Activated T-cell treated with anti-CD3 and anti-CD28 coated beads, Interleukin-2, amount 50 U/mL, for 48 hours (primary cell): ENCODE results near the gene TNFRSF4.

Experiments
- DNase-seq, 2 experiments: peaks; one replicate each; pipeline ENCODE4 v3.0.0-alpha.2; 2020

The TNFRSF4 gene

GRCh38 chr1:1245178-1245816 lies 31.3 kb upstream of the TNFRSF4 start:
- no peak for DNase-seq

- no peak for DNase-seq
Measured at GRCh38 chr1:1244192-1244811, 30.3 kb upstream of the TNFRSF4 start.

GRCh38 chr1:1243807-1244191 lies 29.8 kb upstream of the TNFRSF4 start:
- no peak for DNase-seq

GRCh38 chr1:1243266-1243660 lies 29.3 kb upstream of the TNFRSF4 start:
- no peak for DNase-seq

GRCh38 chr1:1242461-1243265 lies 28.7 kb upstream of the TNFRSF4 start:
- no peak for DNase-seq

- no peak for DNase-seq
Measured at GRCh38 chr1:1241588-1242219, 27.8 kb upstream of the TNFRSF4 start.

GRCh38 chr1:1240822-1241587 lies 27.1 kb upstream of the TNFRSF4 start:
- DNase-seq: no peak

GRCh38 chr1:1240348-1240732 lies 26.4 kb upstream of the TNFRSF4 start:
- no peak for DNase-seq

GRCh38 chr1:1239614-1240347 lies 25.8 kb upstream of the TNFRSF4 start:
- DNase-seq: no peak

GRCh38 chr1:1239227-1239613 lies 25.3 kb upstream of the TNFRSF4 start:
- no peak for DNase-seq

GRCh38 chr1:1238702-1239178 lies 24.8 kb upstream of the TNFRSF4 start:
- DNase-seq: no peak

GRCh38 chr1:1237874-1238701 lies 24.1 kb upstream of the TNFRSF4 start:
- DNase-seq: no peak

- DNase-seq: no peak
Measured at GRCh38 chr1:1236945-1237873, 23.3 kb upstream of the TNFRSF4 start.

GRCh38 chr1:1236176-1236763 lies 22.3 kb upstream of the TNFRSF4 start:
- DNase-seq: no peak

GRCh38 chr1:1235016-1235744 lies 21.2 kb upstream of the TNFRSF4 start:
- no peak for DNase-seq

GRCh38 chr1:1234180-1234808 lies 20.3 kb upstream of the TNFRSF4 start:
- no peak for DNase-seq

GRCh38 chr1:1233567-1233892 lies 19.6 kb upstream of the TNFRSF4 start:
- DNase-seq: no peak

GRCh38 chr1:1232796-1233566 lies 19.0 kb upstream of the TNFRSF4 start:
- DNase-seq: no peak
